ENCODE results near the gene TMEM44.
A peak's percentile ranks its signal among the peaks of the same experiment; 100 is the strongest.

Gene TMEM44

DNA sequence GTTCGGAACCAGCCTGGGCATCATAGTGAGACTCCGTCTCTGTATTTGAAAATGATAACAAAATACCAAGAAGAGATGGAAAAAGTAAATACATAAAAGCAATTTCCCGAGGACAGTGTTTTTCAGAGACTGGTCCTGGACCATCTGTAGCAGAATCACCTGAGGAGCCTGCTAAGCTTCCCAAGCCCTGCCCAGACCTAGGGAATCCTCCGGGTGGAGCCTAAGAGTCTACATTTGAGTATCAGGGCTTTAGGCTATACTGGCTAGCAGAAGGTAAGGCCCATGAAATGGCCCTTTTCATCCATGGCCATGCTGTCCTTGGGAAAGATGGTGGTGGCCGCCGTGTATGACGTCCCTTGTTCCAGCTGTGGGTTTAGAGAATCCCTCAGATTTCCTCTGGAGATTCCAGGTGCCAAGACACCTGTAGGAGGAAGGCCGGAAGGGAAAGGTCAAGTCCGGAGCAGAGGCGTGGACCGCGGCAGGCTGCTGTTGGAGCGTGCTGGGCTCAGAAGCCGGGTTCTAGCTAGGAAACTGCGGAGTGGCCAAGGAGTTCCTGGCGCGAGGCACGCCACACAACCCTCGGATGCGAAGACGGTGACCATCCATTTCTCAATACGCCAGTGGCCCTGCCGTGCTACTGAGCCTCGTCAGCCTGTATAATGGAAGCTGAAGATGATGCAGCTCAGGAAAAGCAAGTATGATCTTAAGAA lies 50.9 kb downstream of the TMEM44 start:
- Histone ChIP-seq H3K14ac (ENCODE audit: low read length) (no peak overlapping the region), H3K4ac (ENCODE audit: low read depth, low read length) (no peak overlapping the region), H3K18ac (ENCODE audit: low read length) (no peak overlapping the region), H2AFZ (ENCODE audit: insufficient read depth, low read length, poor library complexity) (no peak overlapping the region), H3K9me3 (ENCODE audit: insufficient read depth, low read depth, low read length) (peaks cover 3% of the 10 kb centered on the region), H3K36me3 (ENCODE audit: control insufficient read depth in 1 of 2, insufficient read depth in 2 of 2, low read length in 2 of 2) (peaks cover 0 to 2% of the 10 kb centered on the region in 2 experiments), H4K12ac (ENCODE audit: low read depth, low read length) (no peak overlapping the region), H3K27me3 (ENCODE audit: insufficient read depth, low read length) (no peaks in the 10 kb centered on the region), H3K4me2 (ENCODE audit: low read length) (no peak overlapping the region), H3K79me1 (ENCODE audit: low read length) (peaks cover 7% of the 10 kb centered on the region), H3K23ac (ENCODE audit: low read length) (no peak overlapping the region), H2AK5ac (ENCODE audit: low read length) (no peak overlapping the region), H2BK12ac (ENCODE audit: low read length) (no peak overlapping the region), H3K4me3 (ENCODE audit: low read depth, low read length) (no peak overlapping the region), H3K79me2 (ENCODE audit: control insufficient read depth, insufficient read depth, low read length, poor library complexity) (peaks cover 3% of the 10 kb centered on the region), H3K9ac (ENCODE audit: low read length) (no peak overlapping the region), H4K8ac (ENCODE audit: low read depth, low read length) (no peak overlapping the region), H3K4me1 (ENCODE audit: control insufficient read depth in 1 of 2, insufficient read depth in 2 of 2, low read length in 2 of 2) (peaks cover 2 to 5% of the 10 kb centered on the region in 2 experiments), H2BK120ac (ENCODE audit: insufficient read depth, low read length, poor library complexity) (no peak overlapping the region), H3K27ac (ENCODE audit: low read depth, low read length) (no peak overlapping the region), H2BK5ac (ENCODE audit: low read depth, low read length, poor library complexity) (no peak overlapping the region), H4K91ac (ENCODE audit: low read depth, low read length) (no peak overlapping the region)
- no CpG with 5 or more reads among the region's 24 CpGs for WGBS (ENCODE audit: extremely low coverage, insufficient coverage, insufficient read length)
- DNase-seq = no peak

- H4K8ac ChIP-seq (ENCODE audit: low read depth, low read length) = no peak overlapping the region
Observed at GRCh38 chr3:194579091-194579606, 54.1 kb downstream of the TMEM44 start.

DNA sequence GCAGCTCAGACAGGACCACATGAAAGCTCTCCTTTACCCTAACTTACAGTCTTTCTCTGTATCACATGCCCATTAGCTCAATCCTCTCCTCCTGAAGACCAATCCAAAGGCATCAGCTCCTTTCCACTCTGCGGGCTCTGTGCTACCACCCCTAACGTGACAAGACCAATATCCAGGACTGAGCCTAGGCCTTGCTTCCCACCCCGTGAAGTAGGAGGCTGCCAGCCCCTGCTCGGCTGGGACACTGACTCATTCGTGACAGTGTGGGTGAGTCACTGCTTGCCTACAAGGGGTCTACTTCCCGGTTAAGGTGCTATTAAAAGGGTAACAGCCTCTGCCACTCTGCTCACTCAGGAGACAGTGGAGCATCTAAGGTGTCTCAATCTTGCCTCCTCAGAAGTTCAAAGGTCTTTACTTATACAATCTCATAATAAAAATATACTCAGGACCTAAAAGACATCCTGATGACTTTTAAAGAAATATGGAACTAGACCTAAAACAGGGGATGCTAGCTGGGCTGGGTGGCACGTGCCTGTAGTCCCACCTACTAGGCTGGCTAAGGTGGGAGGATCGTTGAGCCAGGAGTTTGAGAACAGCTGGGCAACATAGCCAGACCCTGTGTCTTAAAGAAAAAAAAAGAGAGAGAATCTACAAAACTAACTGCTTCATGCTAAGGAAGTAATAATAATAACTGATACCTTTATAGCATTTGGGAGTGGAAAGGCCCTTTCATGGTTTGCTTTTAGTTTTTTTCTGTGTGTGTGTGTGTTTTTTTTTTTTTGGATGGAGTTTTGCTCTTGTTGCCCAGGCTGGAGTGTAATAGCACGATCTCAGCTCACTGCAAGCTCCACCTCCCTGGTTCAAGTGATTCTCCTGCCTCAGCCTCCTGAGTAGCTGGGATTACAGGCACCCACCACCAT lies 55.0 kb downstream of the TMEM44 start:
- no peaks in the 10 kb centered on the region for H3K36me3 ChIP-seq (ENCODE audit: control insufficient read depth in 1 of 2, insufficient read depth in 2 of 2, low read length in 2 of 2)
- H2BK5ac ChIP-seq (ENCODE audit: low read depth, low read length, poor library complexity) = no peak overlapping the region
- no peaks in the 10 kb centered on the region for H3K27me3 ChIP-seq (ENCODE audit: insufficient read depth, low read length)
- H3K9ac ChIP-seq (ENCODE audit: low read length) = no peak overlapping the region
- no peak overlapping the region for H3K18ac ChIP-seq (ENCODE audit: low read length)
- no peaks in the 10 kb centered on the region for H3K79me1 ChIP-seq (ENCODE audit: low read length)
- no peak overlapping the region for H4K8ac ChIP-seq (ENCODE audit: low read depth, low read length)
- H3K4me1 ChIP-seq (ENCODE audit: control insufficient read depth in 1 of 2, insufficient read depth in 2 of 2, low read length in 2 of 2) = peaks cover 0 to 5% of the 10 kb centered on the region in 2 experiments
- no peak overlapping the region for H4K12ac ChIP-seq (ENCODE audit: low read depth, low read length)
- no peak overlapping the region for H2BK120ac ChIP-seq (ENCODE audit: insufficient read depth, low read length, poor library complexity)
- H2AK5ac ChIP-seq (ENCODE audit: low read length) = no peak overlapping the region
- no peak overlapping the region for H3K27ac ChIP-seq (ENCODE audit: low read depth, low read length)
- H3K9me3 ChIP-seq (ENCODE audit: insufficient read depth, low read depth, low read length) = peaks cover 3% of the 10 kb centered on the region
- no CpG with 5 or more reads among the region's 9 CpGs for WGBS (ENCODE audit: extremely low coverage, insufficient coverage, insufficient read length)
- H2BK12ac ChIP-seq (ENCODE audit: low read length) = no peak overlapping the region
- no peak overlapping the region for H3K23ac ChIP-seq (ENCODE audit: low read length)
- H3K4me3 ChIP-seq (ENCODE audit: low read depth, low read length) = no peak overlapping the region
- no peak overlapping the region for H4K91ac ChIP-seq (ENCODE audit: low read depth, low read length)
- H3K79me2 ChIP-seq (ENCODE audit: control insufficient read depth, insufficient read depth, low read length, poor library complexity) = no peaks in the 10 kb centered on the region
- no peak overlapping the region for H3K4ac ChIP-seq (ENCODE audit: low read depth, low read length)
- H3K14ac ChIP-seq (ENCODE audit: low read length) = no peak overlapping the region
- no peak overlapping the region for H3K4me2 ChIP-seq (ENCODE audit: low read length)
- no peak overlapping the region for H2AFZ ChIP-seq (ENCODE audit: insufficient read depth, low read length, poor library complexity)
- DNase-seq = peak in 1 of 2 donors; percentile 50

More at GRCh38 chr3:194579091-194579606, 54.1 kb downstream of the TMEM44 start:
- no CpG with 5 or more reads among the region's 8 CpGs for WGBS (ENCODE audit: extremely low coverage, insufficient coverage, insufficient read length)
- no peak overlapping the region for H2BK120ac ChIP-seq (ENCODE audit: insufficient read depth, low read length, poor library complexity)
- H3K36me3 ChIP-seq (ENCODE audit: control insufficient read depth in 1 of 2, insufficient read depth in 2 of 2, low read length in 2 of 2) = no peaks in the 10 kb centered on the region
- no peak overlapping the region for H3K4ac ChIP-seq (ENCODE audit: low read depth, low read length)
- H3K4me2 ChIP-seq (ENCODE audit: low read length) = no peak overlapping the region
- no peak overlapping the region for H3K9ac ChIP-seq (ENCODE audit: low read length)
- no peak overlapping the region for H2AK5ac ChIP-seq (ENCODE audit: low read length)
- peaks cover 0 to 5% of the 10 kb centered on the region in 2 experiments for H3K4me1 ChIP-seq (ENCODE audit: control insufficient read depth in 1 of 2, insufficient read depth in 2 of 2, low read length in 2 of 2)
- no peak overlapping the region for H4K12ac ChIP-seq (ENCODE audit: low read depth, low read length)
- H3K18ac ChIP-seq (ENCODE audit: low read length) = no peak overlapping the region
- no peaks in the 10 kb centered on the region for H3K27me3 ChIP-seq (ENCODE audit: insufficient read depth, low read length)
- no peak overlapping the region for H2AFZ ChIP-seq (ENCODE audit: insufficient read depth, low read length, poor library complexity)
- no peak overlapping the region for H4K91ac ChIP-seq (ENCODE audit: low read depth, low read length)
- no peak overlapping the region for H2BK12ac ChIP-seq (ENCODE audit: low read length)
- peaks cover 3% of the 10 kb centered on the region for H3K9me3 ChIP-seq (ENCODE audit: insufficient read depth, low read depth, low read length)
- peak; percentile 51 to 57 for DNase-seq
- peaks cover 3% of the 10 kb centered on the region for H3K79me2 ChIP-seq (ENCODE audit: control insufficient read depth, insufficient read depth, low read length, poor library complexity)
- no peak overlapping the region for H3K27ac ChIP-seq (ENCODE audit: low read depth, low read length)
- H3K79me1 ChIP-seq (ENCODE audit: low read length) = peaks cover 7% of the 10 kb centered on the region
- no peak overlapping the region for H3K14ac ChIP-seq (ENCODE audit: low read length)
- H3K4me3 ChIP-seq (ENCODE audit: low read depth, low read length) = no peak overlapping the region
- no peak overlapping the region for H3K23ac ChIP-seq (ENCODE audit: low read length)
- peak overlapping the region; percentile 35 for H2BK5ac ChIP-seq (ENCODE audit: low read depth, low read length, poor library complexity)

DNA sequence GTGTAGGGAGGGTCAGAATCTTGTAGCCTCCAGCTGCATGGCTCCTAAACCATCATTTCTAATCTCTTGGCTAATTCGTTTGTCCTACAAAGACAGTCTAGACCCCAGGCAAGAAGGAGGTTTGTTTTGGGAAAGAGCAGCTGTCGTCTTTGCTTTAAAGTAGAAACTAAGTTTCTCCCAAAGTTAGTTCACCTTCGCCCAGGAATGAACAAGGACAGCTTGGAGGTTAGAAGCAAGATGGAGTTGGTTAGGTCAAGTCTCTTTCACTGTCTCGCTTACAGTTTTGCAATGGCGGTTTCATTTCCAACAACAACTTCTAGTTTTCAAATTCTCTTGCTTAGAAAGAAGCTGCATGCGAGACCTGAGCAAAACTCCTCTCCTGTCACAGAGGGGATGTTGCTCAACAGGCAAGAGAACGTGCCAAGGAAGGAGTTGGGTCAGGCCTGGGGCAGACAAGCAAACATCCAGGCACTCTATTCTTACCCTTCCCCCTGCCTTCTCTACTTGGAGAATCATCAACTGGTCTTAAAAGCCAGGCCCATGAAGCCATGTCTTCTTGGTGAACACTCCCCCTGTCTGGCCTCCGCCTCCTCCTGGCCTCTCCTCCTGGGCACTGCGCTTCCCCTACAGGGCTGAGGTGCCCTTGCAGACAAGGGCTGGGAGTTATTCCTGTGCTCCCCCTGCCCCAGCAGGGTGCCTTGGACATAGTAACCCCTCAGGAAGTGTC lies 57.6 kb downstream of the TMEM44 start:
- no peak overlapping the region for H2BK5ac ChIP-seq (ENCODE audit: low read depth, low read length, poor library complexity)
- WGBS (ENCODE audit: extremely low coverage, insufficient coverage, insufficient read length) = no CpG with 5 or more reads among the region's 9 CpGs

More for the DNA sequence above, 57.6 kb downstream of the TMEM44 start:
- H3K27me3 ChIP-seq (ENCODE audit: insufficient read depth, low read length) = no peaks in the 10 kb centered on the region
- H2AFZ ChIP-seq (ENCODE audit: insufficient read depth, low read length, poor library complexity) = no peak overlapping the region
- no peaks in the 10 kb centered on the region for H3K9me3 ChIP-seq (ENCODE audit: insufficient read depth, low read depth, low read length)
- H3K23ac ChIP-seq (ENCODE audit: low read length) = no peak overlapping the region
- no peak overlapping the region for H2BK12ac ChIP-seq (ENCODE audit: low read length)
- H3K36me3 ChIP-seq (ENCODE audit: control insufficient read depth in 1 of 2, insufficient read depth in 2 of 2, low read length in 2 of 2) = no peaks in the 10 kb centered on the region
- no peak overlapping the region for H3K4me2 ChIP-seq (ENCODE audit: low read length)
- H4K12ac ChIP-seq (ENCODE audit: low read depth, low read length) = no peak overlapping the region
- H4K8ac ChIP-seq (ENCODE audit: low read depth, low read length) = no peak overlapping the region
- no peak overlapping the region for H4K91ac ChIP-seq (ENCODE audit: low read depth, low read length)
- peaks cover 5% of the 10 kb centered on the region for H3K79me1 ChIP-seq (ENCODE audit: low read length)
- no peak overlapping the region for H3K9ac ChIP-seq (ENCODE audit: low read length)
- DNase-seq = no peak
- no peak overlapping the region for H3K4me3 ChIP-seq (ENCODE audit: low read depth, low read length)
- H3K4ac ChIP-seq (ENCODE audit: low read depth, low read length) = no peak overlapping the region
- no peak overlapping the region for H3K27ac ChIP-seq (ENCODE audit: low read depth, low read length)
- H3K18ac ChIP-seq (ENCODE audit: low read length) = no peak overlapping the region
- no peaks in the 10 kb centered on the region for H3K79me2 ChIP-seq (ENCODE audit: control insufficient read depth, insufficient read depth, low read length, poor library complexity)
- H3K14ac ChIP-seq (ENCODE audit: low read length) = no peak overlapping the region
- H3K4me1 ChIP-seq (ENCODE audit: control insufficient read depth in 1 of 2, insufficient read depth in 2 of 2, low read length in 2 of 2) = peaks cover 9 to 12% of the 10 kb centered on the region in 2 experiments
- no peak overlapping the region for H2BK120ac ChIP-seq (ENCODE audit: insufficient read depth, low read length, poor library complexity)
- H2AK5ac ChIP-seq (ENCODE audit: low read length) = no peak overlapping the region

Data from trophoblast cell (in vitro differentiated cells and primary cell).